SW 1271 (cell line): Measurements from ENCODE around the gene SCYGR1.
"Not testable (repeated sequence)": the region's sequence is repeated elsewhere in the genome, so short reads cannot be mapped to it uniquely, and the experiment has no call there.

Experiments
- DNase-seq, 2 experiments: peaks; one replicate each; lab custom pipeline; 2025; lab: John Stamatoyannopoulos, UW

The SCYGR1 gene, protein sequence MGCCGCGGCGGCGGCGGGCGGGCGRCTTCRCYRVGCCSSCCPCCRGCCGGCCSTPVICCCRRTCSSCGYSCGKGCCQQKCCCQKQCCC

DNA sequence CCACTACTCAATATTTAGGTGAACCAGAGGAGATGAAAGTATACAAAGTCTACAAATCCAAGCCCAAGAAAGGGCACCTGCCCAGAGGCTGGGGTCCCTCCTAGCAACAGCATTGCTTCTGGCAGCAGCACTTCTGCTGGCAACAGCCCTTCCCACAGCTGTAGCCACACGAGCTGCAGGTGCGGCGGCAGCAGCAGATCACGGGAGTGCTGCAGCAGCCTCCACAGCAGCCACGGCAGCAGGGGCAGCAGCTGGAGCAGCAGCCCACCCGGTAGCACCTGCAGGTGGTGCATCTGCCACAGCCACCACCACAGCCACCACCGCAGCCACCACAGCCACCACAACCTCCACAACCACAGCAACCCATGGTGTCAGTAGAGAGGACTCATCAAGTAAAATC lies at the start of gene SCYGR1:
TSS of gene SCYGR1 (minus strand) at position 367 of the 400 bp plus-strand sequence. CDS start at position 367, 0 bp downstream.
- not testable (repeated sequence) for DNase-seq

DNA sequence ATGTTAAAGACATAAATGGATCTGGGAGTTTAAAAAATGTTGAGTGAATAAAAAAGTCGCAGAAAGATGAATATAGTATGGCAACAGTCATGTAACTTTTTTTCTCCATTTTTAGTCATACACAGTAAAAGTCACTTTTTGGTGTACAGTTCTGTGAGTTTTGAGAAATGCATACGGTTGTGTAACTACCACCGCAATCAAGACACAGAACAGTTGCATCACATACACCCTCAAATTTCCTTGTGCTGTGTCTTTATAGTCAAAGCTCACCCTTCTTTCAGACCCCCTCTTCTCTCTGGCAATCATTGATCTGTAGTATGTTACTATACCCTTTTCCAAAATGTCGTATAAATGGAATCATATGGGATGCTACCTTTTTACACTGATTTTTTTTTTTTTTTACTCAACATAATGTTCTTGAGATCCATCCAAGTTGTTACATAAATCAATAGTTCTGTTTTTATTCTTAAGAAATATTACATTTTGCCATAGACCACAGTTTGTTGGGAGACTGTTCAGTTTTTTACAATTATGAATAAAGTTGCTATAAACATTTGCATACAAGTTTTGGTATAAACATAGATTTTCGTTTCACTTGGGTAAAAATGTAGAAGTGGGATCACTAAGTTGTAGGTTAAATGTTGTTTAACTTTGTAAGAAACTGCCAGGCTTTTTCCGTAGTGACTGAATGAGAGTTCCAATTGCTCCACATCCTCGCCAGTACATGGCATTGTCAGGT lies 48.9 kb upstream of the SCYGR1 start:
- DNase-seq = no peak

DNA sequence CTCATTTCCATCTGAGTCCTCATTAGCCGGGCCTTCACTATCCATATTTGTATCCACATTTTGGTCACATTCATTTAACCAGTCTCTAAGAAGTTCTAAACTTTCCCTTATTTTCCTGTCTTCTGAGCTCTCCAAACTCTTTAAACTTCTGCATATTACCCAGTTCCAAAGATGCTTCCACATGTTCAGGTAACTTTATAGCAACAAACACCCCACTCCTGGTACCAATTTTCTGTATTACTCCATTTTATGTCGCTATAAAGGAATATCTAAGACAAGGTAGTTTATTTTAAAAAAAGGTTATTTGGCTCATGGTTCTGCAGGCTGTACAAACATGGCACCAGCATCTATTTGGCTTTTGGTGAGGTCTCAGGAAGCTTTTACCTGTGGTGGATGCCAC lies 45.4 kb upstream of the SCYGR1 start:
- no peak for DNase-seq

DNA sequence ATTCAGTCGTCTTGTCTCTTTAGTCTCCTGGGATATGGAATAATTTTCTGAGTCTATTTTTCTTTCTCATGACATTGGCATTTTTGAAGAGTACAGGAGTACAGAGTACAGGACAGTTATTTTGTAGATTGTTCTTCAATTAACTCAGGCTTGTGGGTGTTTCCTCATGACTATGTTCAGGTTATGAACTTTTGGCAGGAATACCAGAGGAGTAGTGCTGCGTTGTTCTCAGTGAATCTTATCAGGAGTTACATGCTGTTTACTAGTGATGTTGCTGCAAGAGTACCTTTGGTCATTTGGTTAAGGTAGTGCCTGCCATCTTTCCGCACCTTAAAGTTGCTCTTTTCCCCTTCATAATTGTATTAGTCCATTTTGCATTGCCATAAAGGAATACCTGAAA lies 42.9 kb upstream of the SCYGR1 start:
- DNase-seq = no peak

DNA sequence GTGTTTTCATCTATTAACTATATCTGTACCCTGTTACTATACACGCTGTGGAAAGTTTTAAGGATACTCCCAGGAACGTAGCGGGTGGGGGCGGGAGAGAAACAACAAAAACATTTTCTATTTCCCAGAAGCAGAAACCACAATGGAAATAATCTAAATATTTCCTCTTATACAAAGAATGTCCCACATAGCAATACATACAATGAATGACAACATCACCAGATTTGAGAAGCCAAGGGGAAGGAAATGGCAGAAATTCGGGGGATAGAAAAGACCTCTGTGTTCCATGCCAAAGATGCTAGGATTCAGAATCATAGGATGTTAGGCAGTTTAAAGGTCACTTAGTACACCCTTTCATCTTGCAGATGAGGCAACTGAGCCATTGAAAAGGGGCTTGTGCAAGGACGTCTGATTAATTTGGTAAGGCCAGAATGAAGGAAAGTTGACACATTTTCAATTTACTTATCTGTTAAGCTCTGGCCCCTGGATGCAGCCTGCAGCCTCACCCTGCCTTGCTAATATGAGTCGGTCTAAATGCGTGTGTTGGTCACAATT lies 41.1 kb upstream of the SCYGR1 start:
- no peak for DNase-seq

DNA sequence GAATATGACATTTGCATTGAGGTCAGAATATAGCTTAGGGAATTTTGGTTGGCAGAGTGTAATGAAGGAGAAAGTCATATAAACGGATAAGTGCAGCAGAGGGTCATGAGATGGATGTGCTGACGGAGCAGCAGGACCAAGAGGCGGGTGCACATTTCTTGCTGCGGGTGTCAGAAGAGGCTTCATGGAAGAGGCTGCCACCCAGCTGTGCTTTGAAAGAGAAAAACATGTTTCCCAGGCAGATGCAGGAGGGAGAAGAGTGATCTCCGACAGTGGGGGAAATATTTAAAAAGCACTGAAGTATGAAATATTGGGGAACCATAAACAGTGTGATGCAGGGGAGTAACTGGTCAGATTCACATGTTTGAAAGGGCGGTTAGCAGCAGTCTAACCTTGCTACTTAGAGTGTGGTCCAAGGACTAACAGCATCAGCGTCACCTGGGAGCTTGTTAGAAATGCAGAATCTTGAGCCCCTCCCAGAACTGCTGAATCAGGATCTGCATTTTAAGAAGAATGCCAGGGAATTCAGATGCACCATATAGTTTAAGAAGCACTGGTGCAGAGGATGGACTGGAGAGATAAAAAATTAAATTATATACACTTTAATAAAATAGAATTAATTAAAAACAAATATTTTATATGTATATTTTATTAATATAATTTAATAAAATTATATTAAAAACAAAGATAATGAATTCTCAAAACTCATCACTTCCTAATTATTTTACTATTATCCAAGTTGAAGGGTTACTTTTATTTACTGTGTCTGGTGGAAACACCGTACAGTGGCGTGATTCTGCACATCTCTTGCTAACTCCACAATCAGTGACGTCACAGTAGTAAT lies 36.1 kb upstream of the SCYGR1 start:
- DNase-seq = no peak

DNA sequence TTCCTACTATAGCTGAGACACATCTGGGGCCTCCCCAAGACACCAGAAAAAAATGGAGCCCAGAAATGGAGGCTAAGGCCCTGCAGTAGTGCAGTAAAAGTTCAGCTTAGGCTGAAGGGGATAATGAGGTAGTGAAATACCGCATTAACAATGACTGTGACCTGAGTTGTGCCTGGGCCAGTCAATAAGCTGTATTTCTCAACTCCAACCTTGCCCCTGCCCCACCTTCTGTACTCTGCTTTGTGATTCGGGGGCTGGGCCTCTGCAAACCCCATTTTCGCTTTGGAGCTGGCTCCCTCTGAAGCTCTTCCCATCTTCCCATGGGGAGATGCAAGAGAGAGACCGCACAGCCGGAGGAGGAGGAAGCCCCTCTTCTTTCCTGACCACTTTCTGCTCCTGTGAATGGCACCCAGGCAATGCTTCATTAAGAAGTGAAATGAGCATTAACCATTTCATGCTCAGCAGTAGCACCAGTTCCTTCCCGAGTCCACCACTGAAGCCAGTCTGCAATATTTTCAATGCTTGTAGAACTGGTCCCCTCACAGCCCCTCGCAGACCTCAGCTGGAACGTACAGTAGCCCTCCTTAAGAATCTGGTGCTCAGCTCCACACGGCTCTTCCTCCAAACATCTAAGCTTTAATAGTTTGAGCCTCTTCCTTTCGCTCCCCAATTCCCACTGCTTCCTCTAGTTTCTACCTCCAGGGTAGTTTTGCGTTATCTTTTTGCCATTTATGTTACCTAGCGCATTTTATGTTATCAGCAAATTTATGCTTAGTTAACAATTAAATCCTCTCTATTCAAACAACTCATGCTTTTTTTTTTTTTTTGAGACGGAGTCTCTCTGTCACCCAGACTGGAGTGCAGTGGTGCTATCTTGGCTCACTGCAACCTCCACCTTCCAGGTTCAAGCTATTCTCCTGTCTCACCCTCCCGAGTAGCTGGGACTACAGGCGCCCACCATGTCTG lies 32.6 kb upstream of the SCYGR1 start:
- no peak for DNase-seq

DNA sequence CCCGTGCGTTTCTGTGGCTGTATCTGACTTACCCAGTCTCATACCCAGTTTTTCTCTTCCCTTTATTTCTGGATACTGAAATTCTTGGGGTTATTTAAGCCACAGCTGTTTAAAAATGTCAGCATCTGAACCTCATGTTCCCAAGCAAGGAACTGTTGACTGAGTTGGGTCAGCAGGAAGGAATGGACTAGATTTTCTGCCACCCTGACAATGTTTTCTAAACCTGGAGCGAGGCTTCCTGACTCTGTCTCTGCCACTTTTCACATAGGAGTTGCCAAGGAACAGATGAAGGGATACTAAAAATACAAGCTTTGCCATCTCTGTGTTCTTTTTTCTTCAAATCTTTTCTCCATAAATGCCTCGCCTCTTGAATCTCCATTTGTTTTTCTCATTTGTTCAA lies 29.0 kb upstream of the SCYGR1 start:
- DNase-seq = no peak

DNA sequence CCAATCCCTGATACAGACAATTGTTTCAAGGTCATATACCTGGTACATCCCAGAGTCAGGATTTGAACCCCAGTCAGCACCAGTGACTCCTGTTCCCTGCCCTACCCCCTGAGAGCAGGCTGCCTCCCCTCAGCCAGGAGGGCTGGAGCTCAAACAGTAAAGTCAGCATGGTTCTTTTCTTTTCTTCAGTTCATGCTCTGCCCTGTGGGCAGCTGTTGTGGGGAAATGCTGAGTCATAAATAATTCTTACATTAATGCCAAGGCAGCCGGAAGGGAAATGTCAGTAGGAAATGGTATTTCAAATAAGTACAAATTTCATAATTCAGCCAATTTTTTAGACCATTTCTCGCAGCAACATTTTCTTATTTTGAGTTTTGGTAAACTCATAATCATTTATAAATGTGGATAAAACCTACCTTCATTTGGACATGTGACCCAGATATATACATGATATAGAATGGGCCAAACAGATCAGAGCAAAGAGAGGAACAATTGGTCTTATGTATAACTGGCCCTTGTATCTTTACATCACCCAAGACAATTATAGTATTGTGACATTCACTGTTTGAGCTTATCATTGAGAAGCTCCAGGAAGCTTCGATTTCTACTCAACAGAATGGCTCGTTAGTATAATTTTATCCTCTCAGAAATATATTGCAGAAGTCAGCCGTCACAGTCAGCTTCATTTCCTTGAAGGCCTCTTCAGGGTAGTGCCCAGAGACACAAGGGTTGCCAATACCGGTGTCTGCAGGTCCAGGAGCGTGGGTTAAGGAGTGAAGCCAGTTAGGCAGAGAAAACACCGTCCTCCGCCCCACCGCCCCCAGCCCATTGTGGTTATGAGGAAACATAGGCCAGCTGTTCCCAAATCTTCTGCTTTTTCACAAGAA lies 28.0 kb upstream of the SCYGR1 start:
- DNase-seq = peak in 1 of 2 experiments; percentile 58

DNA sequence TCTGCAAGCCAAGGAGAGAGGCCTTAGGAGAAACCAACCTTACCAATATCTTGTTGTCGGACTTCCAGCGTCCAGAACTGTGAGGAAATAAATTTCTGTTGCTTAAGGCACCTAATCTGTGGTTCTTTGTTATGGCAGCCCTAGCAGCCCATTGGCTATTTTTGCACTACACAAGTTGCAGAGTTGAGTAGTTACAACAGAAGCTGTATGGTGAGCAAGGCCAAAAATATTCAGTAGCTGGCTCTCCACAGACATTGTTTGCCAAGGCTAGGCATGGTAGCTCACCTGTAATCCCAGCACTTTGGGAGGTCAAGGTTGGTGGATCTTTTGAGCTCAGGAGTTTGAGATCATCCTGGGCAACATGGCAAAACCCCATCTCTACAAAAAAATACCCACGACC lies 27.1 kb upstream of the SCYGR1 start:
- no peak for DNase-seq

DNA sequence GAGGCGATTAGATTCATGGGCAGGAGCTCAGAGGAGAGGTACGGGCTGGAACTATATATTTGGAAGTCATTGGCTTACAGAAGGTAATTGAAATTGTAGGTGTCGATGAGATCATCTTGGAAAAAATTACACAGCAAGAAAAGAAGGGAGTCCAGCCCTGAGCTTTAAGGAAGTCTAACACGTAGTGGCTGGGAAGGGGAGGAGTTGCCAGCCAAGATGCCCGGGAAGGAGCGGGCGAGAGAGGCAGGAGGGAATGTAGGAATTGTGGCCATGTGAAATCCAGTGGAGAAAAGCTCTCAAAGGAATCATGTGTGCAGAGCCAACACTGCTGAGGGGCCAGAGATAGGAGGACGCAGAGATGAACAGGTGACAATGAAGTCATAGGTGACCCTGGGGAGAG lies 25.6 kb upstream of the SCYGR1 start:
- no peak for DNase-seq

DNA sequence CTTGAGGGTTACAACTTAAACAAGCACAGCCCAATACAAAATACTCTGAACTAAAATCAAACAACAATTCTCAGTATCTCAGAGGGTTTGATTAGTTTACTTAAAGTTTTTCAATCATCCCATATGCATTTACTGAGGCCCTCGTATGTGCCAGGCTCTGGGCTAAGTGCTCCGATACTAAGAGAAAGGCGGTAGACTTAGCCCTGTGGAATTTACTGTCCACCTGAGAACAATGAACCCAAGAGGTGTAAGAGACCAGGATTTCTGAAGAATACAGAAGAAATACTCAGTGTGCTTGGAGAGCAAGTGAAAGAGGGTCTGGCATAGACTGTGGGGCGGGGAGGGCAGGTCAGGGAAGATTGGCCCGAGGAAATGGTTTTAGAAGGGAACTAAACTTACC lies 25.1 kb upstream of the SCYGR1 start:
- DNase-seq = no peak

DNA sequence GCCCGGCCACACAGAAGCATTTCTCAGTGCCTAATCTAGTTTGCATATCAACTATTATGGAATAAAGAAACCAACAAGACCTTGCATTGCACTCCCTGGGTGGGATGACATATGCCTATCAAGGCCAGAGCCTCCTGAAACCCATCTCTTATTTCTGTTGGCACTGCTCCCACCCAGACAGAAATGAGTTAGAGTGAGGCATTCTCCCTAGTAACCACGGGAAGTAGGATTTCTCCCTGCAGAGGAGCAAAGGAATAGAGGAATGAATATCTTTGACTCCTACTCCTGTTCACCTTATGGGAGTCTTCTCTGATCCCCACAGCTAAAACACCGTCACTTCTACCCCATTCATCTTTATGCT lies 24.2 kb upstream of the SCYGR1 start:
- no peak for DNase-seq

DNA sequence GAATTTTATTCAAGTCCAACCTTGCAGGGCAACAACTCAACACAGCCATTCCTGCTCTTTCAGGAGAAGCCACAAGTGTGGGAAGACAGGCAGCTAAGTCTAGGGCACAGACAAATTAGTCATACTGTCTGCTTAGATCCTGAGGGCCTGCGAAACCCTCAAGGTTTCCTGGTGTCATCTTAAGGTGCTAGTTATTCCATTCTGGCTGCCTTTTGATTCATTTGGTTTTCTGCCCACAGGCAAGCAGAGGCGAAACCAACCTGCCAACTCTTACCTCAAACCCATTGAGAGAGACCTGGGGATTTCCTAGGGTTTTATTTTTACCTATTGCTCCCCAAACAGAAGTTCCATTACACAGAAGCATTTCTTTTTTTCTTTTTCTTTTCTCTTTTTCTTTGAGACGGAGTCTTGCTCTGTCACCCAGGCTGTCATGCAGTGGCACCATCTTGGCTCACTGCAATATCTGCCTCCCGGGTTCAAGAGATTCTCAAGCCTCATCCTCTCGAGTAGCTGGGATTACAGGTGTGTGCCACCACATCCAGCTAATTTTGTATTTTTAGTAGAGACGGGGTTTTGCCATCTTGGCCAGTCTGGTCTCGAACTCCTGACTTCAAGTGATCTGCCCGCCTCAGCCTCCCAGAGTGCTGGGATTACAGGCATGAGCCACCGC lies 23.7 kb upstream of the SCYGR1 start:
- DNase-seq = no peak

DNA sequence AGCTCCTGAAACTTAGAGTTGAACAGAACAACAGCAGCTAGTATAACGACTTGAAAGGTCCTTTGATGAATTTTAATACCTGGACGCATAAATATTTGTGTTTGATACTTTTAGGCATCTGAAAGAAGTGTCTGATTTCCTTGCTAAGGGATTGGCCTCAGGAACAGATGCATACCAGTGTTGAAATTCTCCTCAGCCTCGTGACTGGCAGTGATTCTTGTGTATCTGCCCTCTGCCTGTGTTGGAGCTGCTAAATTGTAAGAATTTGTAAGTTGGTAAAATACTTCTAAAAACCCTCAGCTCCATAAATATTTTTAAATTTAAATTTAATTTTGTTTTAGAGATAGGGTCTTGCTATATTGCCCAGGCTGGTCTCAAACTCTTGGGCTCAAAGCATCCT lies 22.4 kb upstream of the SCYGR1 start:
- DNase-seq = no peak

DNA sequence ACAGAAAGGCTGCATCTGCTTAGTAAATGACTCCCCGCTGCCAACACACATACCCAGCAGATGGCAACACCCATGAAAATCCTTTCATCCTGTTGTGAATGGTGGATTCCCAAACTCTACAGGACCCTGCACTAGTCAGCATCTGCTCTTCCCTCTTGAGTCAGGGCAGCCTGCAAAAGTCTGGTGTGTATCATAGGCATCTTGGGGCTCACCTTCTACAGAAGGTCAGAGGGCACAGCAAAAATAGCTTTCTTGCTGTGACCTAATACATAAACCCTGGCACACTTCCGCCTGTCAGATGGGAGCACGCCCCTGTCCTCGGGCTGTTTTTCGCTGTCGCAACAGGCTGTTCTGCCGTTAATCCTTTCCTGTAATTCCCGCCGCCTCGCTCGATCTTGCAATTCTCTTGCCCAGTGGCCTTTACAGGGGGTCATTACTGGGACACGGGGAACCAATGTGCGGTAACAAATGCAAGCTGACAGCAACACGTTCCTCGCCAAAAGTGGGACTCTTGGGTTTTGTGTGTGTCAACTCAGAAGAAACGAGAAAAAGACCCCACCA lies 19.9 kb upstream of the SCYGR1 start:
- no peak for DNase-seq

DNA sequence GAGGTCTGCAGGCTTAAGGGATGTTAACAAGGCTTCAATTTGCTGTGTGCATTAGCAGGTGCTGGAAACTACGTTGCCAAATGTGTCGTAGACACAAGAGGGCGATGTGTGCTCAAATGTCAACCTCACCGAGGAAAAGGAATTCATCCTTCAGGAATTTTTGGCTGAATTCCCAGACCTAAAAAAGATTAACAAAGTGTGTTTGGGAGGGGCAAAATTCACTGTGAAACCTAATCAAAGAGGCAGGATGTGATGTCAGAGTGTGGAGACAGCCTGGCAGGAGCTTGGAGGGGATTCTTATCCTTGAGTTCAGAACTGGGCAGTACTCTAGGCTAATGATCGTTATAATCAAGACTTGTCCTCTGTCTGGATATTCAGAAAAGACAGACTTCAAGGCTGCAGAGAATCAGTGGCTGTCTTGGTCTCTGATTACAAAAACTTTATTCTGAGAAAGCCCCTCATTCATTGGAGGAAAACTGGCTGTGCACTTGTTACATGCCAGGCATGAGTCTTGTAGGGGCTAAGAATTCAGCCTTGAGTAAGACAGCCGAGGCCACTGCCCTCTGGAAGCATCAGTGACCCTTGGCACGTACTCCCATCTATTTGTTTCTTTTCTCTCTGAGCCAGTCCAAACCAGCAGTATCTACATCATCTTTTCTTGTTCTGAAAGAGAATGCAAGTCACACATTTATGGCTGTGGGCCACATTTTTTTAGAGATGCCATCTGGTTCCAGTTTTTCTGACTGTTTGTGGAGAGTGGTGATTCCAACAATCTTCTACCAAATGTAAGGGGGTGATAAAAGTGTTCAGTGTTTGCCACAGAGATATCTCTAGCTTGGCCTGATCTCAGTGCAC lies 18.7 kb upstream of the SCYGR1 start:
- peak; percentile 85 to 95 for DNase-seq

DNA sequence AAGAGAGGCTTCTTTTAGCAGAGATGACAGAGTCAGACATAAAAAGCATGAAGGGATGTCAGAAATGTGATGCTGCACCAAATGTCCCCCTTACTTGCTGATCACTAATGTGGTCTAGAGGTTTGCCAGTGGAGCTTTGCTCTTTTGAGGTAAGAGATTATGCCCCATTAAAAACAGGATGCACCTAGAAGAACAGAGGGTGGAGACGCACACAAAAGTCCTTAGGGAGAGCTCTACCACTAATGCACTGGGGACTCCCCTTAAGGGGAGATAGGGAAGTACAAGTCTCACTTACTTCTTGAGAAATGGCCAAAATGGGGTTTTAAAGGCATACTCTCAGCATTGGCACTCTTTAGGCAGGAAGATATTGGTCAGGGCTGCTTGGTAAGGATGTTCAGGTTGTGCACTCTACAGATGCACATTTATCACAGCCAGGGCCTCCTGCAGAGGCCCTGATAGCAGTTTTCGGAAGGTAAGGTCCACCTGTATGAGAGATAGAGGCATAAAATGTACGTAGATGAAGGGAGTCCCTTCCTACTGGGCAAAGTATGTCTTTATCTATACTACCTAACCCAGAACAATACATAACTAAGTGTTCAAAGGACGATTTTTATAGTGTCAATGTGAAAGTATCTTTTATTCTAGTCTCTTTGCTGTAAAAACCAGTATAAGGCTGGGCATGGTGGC lies 17.0 kb upstream of the SCYGR1 start:
- DNase-seq = no peak
